ENCODE data around the gene TLL1. TPM values are rescaled to one million over a fixed set of nuclear protein-coding genes. Genes with fewer than 3 reads are reported as not detected.

Gene TLL1
- polyA plus RNA-seq, 1 donor, result 1.3 TPM

DNA sequence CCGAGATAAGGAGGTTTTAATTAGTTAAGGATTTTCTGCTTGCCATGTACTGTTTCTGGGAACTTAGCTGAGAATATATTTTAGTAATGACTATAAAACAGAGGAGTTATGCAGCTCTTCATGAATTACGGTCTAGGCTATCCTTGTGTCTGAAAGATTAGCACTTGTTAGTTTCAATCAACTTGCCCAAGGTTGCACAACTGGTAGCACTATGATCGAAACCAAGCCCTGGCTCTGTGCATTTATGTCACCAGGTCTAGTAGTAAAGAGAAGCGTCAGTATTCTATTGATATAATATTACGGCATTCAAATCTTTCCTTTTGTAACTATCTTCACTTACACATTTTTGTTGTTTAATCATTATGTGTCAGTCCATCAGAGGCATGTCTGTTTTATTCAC, 176.0 kb downstream of the TLL1 start:
- no peak for DNase-seq (ENCODE audit: low read depth)

DNA sequence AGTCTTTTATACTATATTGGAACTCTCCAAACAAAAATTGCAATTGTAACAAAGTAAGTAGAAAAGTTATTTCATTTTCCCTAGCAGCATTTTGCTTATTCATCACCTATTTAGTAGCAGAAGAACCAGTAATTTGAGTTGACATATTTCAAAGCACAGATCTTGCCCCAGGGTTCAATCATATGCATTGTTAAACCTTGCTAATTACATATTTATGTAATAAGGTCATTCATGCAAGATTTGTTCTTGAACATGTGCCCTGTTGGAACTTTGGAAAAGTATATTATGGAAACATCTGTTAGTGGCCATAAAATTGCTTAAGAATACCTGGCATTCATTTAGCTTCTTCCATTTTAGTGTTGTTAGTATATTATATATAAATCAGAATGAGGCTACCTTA, 191.7 kb downstream of the TLL1 start:
- peak; percentile 17 for DNase-seq (ENCODE audit: low read depth)

DNA sequence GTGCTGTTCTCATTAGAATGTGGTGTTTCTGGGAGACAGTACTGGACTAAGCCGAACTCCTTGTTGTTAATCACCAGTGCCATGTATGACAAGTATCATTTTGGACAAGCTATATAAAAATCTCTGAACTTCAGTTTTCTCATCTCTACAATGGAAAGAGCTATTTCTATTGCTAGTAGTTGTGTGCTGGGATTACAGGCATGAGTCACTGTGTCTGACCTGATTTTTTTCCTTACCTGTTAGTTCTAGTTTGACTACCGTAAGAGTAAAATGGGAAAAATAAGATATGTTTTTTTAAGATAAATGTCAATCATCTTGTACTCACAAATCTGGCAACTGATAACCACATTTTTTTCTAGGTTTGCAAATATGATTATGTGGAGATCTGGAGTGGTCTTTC, 192.3 kb downstream of the TLL1 start:
- no peak for DNase-seq (ENCODE audit: low read depth)

DNA sequence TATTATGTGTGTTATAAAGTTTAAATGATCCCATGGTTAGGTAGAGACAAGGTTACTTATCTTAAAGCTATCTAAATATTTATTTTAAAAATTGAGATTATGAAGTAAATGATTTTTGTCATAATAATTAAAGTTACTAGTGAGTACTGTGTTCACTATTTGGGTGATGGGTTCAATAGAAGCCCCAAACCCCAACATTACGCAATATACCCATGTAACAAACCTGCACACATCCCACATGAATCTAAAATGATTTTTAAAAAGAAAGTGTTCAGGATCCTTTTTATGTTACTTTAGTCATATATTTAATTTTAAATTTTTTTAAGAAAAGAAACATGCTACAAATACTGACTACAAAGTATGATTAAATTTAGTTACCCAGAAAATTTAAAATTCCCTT, 193.9 kb downstream of the TLL1 start:
- no peak for DNase-seq (ENCODE audit: low read depth)

DNA sequence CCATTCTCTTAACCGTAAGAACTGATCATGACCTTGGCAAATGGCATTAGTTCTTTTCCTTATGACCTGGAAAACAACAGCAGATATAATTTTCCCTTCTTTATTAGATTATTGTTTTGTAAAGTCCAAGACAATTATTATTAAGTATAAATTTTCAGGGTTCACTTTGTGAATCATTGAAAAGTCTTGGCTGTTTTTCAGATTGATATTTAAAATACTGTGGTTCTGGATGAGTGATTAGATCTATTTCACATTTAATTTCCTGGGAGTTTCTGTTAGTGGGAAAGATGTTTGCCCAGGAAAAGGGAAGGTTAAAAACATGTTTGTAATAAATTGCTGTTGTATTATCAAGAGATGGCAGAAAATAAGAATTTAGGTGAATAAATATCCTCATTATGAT, 194.9 kb downstream of the TLL1 start:
- DNase-seq (ENCODE audit: low read depth), result no peak

DNA sequence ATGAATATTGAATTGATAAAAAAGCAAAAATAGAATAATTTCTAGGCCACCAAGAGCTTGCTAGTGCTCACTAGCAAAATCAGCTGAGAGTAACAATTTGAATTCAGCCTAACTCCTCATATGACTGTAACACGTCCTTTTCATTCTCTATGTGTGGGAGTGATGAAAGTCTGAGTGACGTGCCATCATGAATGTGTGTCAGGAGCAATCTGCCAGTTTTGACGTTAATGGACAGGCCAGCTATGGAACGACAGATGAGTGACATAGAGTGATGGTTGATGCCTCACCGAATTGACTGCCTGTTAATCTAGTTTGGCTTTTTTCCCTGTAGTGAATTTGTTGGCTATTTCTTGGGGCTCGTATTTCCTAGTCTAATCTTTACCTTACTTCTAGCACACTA, 200.7 kb downstream of the TLL1 start:
- DNase-seq (ENCODE audit: low read depth), result no peak

DNA sequence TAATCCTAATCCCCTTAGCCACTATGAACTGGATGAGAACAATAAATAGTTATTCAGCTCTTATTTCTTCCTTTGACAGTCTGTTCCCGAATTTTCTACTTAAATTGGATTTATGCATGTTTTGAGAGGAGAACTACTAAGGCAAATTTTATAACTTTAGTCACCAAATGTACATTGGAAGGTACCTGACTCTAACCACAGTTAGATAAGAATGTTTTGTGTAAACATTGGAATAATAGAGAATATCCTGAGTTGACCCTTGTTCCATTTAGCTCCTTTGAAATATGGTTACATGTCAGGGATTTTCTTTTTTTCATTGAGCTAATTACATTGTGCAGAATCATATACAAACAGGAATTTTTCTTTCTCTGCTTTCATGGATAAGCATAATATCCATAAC, 202.6 kb downstream of the TLL1 start:
- no peak for DNase-seq (ENCODE audit: low read depth)

DNA sequence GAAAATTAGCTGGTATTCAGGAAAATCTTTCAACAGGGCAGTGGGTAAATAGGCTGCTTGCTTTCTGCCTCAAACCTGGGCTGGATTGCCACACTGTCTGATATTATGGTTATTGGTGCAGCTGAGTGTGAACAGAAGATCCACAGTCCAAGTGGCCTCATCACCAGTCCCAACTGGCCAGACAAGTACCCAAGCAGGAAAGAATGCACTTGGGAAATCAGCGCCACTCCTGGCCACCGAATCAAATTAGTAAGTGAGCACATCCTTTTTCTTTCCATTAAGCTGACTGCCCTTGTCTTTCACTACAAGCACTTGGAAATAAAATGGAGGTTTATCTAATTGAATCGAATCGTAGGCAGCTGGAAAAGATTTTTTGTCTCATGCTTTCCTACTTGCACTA, 204.7 kb downstream of the TLL1 start:
- DNase-seq (ENCODE audit: low read depth), result no peak

DNA sequence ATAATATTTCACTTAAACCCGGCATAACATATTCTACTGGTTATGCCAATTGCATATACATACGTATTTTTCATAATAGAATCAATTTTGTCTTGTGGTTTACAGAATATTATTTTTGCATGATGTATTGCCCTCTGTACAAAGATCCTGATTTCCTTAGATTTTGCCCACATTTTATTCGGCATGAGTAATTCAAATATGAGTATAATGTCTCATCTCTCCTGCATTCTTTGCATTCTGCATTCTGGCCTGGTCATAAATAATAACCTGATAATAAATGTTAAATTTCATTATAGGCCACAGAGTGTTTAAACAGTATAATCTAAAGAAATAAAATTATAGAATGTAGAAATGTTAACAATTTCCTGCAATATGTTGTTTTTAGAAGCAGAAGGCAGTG, 205.3 kb downstream of the TLL1 start:
- no peak for DNase-seq (ENCODE audit: low read depth)

DNA sequence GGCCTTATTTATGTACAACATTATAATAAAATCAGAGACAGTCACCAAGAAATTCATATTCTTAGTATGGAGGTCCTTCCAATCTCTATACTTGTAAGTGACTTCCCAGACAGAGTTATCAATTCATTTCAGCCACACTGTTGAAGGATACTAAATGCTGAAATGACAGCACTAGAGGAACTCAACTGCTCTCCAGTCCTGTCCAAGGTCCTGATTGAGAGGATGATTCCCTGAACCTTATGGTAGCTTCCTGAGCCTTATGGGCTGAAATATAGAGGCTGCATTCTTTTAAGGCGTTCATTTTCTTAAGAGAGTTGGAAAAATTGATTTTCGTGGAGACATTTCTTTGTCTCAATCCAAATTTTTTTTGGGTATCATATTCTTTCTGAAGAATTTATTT, 205.9 kb downstream of the TLL1 start:
- no peak for DNase-seq (ENCODE audit: low read depth)

DNA sequence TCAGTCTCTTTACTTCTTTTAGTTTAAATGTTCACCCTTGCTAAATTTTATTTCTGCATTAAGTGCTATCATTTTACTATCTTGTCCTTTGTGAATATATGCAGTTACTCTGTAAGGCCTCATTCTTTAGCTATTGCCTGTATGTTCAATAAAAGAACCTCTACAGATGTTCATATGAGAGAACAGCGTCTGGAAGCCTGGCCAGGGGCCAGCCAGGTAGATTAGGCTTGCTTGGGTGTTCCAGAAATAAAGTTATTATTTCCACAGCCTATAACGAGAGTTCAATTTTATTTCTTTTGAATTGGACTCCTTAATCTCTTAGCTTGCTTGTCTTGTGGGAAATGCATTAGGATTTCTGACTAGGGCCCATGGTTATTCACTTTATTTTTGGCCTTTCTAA, 214.5 kb downstream of the TLL1 start:
- DNase-seq (ENCODE audit: low read depth), result no peak

DNA sequence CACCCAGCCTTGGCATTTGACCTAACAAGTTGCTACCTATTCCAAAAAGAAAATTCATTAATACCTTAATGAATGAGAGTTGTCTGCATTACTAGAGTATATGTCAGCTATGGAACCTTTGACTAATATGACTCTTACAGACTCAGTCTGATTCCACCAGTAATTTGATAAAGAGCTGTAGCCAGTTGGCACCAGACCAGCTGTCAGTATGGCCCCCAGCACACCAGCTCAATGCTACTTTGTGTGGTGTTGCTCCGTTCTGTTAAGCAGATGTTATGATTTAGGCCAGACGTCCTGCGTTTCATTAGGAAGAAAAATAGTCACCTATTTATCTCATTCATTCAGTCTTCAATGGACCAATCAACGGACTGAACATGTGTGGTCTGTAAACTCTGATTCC, 215.5 kb downstream of the TLL1 start:
- no peak for DNase-seq (ENCODE audit: low read depth)

DNA sequence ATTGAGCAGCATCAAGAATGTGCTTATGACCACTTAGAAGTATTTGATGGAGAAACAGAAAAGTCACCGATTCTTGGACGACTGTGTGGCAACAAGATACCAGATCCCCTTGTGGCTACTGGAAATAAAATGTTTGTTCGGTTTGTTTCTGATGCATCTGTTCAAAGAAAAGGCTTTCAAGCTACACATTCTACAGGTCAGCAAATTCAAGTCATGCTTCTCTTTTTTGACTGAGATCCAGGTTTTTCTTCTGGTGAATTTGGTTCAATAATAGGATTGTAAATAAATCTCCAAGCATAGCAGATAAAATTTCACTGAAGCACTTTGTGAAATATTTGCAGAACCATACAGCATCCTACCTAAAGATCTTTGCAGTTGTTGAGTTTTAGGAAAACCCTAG, 218.1 kb downstream of the TLL1 start:
- DNase-seq (ENCODE audit: low read depth), result no peak

DNA sequence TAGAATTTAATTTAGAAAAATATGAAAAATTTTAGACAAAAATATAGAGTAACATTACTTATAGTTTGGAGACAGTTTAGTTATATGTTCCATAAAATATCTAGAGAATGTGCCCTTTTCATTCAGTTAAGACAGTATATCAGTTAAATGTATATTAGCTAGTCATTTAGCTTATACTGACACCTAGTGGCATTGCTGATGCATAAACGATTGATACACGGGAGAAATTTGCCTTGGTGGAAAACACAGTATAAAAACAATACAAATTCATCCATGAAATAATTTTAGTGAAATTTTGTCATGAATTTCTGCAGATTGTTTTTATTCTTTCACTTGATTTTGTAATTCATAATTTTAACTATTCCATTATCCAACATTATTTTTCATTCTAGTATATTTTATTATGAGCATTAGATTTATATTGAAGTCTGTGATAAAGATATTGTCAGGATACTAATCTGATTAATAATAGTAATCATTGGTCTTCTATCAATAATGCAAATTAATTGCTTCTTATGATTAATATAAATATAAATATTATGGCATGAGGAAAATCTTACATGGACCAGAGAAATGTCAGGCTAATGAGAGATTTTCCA, 219.0 kb downstream of the TLL1 start:
- DNase-seq (ENCODE audit: low read depth), result peak; percentile 14

DNA sequence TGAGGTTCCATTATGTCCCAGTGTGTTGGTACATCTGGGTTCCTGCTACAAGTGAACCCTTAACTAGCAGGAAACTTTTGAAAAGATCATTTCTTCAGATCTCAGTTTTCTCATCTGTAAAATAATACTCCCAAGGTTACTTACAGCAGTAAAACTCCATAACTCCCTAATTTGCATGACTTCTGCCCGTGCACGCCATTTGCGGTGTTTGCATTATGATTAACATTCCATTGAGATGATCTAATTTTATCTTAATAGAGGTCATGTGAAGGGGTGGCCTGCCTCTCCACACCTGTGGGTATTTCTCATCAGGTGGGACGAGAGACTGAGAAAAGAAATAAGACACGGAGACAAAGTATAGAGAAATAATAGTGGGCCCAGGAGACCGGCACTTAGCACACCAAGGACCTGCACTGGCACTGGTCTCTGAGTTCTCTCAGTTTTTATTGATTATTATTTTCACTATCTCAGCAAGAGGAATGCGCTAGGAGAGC, 219.8 kb downstream of the TLL1 start:
- no peak for DNase-seq (ENCODE audit: low read depth)

DNA sequence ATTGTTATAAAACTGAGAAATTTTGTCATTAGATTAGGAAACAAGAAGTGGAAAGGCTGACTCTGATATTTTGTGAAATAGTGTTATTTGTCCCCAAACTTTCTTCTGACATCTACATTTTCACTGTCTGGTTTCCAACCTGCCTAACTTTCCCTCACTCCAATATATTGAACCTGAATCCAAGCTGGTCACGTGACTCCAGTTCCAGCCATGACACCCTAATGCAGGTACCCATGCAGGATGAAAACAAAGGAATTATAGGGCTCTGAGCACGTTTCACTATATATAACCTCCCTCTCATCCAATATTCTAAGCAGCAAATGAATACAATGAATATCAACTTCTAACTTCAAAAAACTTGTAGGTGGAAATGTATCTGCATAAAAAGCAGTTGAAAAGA, 231.6 kb downstream of the TLL1 start:
- no peak for DNase-seq (ENCODE audit: low read depth)

DNA sequence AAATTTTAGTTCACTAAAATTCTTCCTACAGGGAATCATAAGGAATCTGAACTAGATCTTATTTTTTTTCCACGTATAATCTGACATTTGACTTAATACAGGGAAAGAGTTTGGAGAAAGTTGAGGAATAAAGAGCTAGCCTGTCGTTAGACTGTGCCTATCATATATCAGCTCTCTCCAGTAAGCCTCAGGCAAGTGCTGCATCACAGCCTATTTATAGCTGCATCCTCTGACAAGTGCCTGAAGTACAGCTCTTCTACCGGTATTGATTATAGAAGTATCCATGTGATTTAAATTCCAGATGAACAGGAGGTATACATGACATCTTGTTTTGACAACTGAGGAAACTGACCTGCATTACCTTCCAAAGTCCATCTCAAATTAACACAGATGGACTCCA, 248.9 kb downstream of the TLL1 start:
- no peak for DNase-seq (ENCODE audit: low read depth)

DNA sequence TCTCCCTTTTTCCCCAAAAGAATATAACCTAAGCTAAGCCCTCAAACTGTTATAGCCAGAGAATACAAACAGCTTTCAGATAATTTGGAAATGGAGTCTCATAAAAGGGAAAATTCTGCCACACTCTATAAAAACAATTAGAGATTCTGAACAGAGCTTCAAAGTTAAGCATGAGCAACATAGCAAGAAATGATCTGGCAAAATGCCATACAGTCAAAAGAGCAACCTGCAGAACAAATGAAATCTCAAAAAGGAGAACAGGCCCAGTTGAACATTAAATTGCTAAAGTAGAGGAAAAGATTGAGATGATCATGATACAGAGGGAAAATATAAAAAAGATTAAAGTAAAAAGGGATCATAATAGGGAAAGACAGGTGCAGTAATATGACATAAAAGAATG, 250.5 kb downstream of the TLL1 start:
- no peak for DNase-seq (ENCODE audit: low read depth)

DNA sequence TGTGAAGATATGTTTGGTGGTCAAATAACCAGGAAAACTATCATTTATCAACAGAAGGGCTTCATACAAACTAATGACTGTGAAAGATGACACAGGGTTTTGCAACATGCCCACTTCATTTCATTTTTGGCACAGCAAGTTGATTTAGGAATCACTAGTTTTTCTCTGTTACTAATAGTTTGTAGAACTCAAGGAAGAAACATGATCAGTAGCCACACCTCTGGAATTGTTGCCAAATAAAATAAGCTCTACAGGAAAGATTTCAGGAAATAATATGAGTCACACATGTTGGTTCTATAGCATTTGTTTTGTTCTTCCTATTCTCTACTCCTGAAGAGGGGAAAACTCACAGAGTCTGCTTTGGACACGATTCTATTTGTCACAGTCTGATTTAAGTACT, 255.4 kb downstream of the TLL1 start:
- DNase-seq (ENCODE audit: low read depth), result no peak

DNA sequence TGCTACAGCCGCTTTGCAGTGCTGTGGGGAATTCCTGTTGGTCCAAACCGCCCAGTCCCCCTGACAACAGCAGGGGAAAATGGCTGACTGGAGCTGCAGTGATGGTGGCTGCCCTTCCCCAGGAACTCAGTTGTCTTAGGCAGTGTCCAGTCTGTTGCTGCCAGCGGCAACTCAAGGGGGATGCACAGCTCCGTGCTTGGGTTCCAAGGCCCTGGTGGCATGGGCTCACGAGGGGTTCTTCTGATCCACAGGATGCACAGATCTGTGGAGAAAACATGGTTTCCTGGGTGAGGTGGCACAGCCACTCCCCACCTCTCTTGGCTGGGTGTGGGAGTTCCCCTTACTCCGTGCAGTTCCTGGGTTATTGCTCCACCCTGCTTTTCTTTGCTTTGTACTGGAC, 261.2 kb downstream of the TLL1 start:
- no peak for DNase-seq (ENCODE audit: low read depth)

DNA sequence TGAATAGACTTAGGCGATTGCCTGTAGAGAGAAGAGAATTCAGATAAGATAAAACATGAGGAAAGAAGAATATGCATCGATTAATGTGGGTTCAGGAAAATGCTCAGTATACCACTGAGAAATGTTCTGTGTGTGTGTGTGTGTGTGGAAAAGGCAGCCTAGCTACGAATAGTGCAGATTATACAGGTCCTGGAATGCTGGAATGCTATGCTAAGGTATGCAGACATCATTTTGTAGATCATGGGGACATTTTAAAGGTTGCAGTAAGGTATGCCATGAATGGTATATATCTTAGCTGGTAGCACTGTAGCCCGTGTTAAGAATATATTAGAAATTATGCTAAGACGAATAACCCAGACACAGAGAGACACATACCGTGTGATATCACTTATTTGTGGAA, 267.9 kb downstream of the TLL1 start:
- no peak for DNase-seq (ENCODE audit: low read depth)

DNA sequence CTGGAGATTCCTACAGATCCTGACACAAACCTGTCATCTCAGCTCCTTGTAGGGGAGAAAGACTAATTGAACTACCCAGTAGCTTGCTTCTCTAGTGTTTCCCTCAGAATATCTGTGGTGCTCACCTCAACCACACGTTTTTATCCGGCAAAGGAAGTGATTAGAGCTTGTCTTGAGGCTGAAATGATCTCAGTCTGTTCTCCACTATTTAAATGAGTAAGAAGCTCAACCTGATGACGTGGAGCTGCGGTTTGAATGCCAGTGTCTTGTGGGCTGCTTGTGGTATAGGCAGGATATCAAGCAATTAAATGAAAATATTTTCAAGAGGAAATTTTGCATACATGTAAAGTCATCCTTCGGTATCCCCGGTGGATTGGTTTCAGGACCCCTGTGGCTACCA, 270.2 kb downstream of the TLL1 start:
- no peak for DNase-seq (ENCODE audit: low read depth)

DNA sequence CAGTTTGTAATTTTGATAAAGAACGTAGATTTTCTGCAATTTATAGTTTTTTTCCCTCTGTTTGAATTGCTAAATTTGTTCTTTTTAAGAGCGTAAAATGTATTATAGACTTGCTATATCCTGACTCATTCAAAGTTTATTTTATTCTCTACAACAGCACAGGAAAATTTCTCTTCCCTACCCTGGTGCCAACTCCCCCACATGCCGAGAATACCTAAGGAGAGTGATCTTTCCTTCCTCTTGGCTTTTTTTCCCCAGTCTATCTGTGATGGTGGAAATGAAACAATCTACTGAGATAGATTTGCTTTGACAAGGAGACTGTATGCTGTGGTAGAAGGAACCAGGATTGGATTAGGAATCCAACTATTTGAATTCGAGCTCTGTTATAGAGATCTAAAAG, 271.6 kb downstream of the TLL1 start:
- DNase-seq (ENCODE audit: low read depth), result no peak

DNA sequence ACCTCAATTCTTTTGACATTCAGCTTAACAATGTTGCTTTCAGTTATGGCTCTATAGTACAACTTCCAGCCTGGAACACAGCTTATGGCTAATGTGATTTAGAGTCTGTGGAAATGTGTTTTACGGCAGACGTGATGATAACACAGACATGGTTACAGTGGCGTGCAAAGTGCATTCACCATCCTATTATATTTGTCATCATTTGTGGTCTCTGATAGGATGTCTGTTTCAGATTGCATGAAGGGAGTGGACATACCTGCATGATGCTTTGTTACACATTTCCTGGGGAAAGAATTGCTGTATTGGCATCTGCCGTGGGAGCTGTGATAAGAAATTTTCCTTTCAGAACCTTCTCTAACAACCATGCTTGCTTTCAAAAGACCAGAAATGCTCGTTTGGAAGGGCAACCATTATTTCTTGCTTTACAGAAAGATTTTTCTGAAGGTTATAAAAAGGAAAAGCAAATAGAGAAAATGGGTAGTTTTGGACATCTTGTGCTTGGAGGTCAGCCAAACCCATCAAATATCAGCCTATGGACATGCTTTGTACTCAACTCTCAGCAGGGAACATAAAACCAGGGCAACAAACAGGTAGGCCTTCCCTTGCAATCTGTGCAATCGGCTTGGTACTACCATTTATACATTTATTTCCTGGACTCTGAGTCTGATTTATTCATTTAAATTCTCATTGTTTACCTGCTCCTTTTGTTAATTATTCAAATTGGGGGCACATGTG, 273.9 kb downstream of the TLL1 start:
- no peak for DNase-seq (ENCODE audit: low read depth)

All from forelimb muscle (tissue), 1 donor.